Measurements from ENCODE around the gene NUTM1.
"Not testable (repeated sequence)": the region's sequence is repeated elsewhere in the genome, so short reads cannot be mapped to it uniquely, and the experiment has no call there.

NUTM1 gene

DNA sequence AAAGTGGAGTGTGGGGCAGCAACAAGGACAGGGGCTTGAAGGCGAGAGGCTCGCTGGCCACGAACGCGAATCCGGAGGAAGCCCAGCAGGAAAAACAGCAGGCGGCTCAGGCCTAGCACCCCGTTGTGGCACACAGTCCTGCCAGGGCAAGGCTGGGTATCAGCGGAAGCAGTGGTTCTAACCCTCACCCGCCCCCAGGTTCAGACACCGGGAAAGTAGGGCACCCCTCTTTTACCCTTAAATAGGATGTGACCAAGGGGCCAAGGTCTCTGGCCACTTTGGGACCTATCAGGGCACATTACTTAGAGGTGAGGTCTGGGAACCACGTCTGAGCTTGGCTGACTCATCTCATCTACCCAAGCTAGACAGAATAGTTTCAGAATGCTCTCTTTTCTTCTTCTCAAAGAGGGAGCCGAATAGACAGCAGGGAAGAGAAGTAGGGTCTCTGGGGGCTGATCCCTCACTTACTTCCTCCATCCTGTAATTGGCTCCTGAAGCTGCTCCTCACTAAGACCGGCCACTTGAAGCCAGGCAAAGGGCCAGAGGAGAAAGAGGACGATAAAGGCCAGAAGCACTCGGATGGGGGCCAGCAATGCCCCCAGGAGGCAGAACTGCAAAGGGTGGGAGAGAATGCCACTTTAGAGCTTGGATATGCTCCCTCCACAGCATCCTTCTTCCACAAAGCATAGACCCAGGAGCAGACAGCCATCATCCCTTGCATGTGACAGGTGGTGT is 22.1 kb downstream of the NUTM1 start:
- no peak for DNase-seq

GRCh38 chr15:34365836-34366235 is 22.7 kb downstream of the NUTM1 start:
- no peak for DNase-seq

DNA sequence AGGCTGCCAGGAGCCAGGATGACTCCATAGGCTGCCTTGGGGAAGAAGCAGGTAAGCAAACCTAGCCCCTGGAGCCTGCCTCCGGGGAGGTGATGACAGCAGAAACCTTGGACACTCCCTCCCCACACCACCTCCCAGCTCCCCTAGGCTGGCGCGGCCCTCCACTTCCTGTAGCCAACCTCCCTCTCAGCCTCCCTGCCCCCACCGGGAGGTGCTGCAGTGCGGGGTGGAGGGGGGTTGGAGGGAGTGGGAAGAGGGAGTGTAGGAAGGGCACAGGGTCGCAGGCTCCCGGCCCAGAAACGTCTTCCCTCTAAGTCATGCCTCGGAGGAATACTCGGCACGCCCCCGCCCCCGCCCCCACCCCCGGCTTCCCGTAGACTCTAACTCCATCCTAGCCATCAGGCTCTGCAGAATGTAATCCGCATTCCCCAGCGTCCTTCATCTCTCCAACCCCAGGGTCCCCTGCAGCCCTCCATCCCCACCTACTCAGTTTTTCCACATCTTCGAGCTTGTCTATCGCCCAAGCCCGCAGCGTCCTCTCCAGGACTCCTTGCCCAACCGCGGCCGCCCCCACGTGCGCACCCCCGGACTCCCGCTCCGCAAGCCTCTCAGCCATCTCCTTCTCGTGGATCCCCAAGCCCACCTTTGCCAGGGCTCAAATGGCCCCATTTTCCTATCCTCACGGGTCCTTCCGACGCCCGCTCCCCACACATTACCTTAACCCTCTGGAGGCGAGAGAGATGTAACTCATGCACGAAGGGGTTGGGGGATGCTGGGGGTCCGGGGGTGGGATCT is 23.4 kb downstream of the NUTM1 start:
- DNase-seq, result peak in 3 of 4 experiments; percentile 6 to 30 (median 9)

- DNase-seq, result peak; percentile 64 to 85 (median 77)
Observed at GRCh38 chr15:34367101-34368081, 24.3 kb downstream of the NUTM1 start, which contains the start of gene LPCAT4. Gene LPCAT4 (minus strand): TSS chr15:34367196. CDS start chr15:34367100, 96 bp downstream.

- DNase-seq, result no peak
Observed at GRCh38 chr15:34370129-34370528, 27.0 kb downstream of the NUTM1 start.

GRCh38 chr15:34370643-34371042 is 27.5 kb downstream of the NUTM1 start:
- no peak for DNase-seq

GRCh38 chr15:34373951-34374350 is 30.8 kb downstream of the NUTM1 start:
- DNase-seq, result no peak

DNA sequence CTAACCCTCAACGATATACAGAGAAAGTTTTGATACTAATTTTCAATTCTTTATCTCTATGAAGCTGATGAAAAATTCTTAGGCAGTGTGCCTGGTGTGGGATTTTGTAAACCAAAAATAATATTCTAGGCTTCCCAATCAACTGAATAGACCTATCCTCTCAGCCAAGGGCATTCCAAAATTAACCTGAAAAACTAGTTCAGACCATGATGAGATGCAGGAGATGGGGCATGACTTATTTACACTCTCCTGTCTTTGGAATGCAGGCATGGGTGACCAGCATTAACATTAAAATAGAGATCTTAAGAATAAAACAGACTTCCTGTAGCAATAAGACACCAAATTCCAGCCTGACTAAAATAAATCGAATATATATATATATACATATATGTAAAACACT is 31.7 kb downstream of the NUTM1 start:
- DNase-seq, result no peak

- DNase-seq, result not testable (repeated sequence)
Observed at GRCh38 chr15:34375541-34375940, 32.4 kb downstream of the NUTM1 start.

- no peak for DNase-seq
Observed at GRCh38 chr15:34376856-34377255, 33.7 kb downstream of the NUTM1 start.

- DNase-seq, result not testable (repeated sequence)
Observed at GRCh38 chr15:34380491-34380890, 37.4 kb downstream of the NUTM1 start.

DNA sequence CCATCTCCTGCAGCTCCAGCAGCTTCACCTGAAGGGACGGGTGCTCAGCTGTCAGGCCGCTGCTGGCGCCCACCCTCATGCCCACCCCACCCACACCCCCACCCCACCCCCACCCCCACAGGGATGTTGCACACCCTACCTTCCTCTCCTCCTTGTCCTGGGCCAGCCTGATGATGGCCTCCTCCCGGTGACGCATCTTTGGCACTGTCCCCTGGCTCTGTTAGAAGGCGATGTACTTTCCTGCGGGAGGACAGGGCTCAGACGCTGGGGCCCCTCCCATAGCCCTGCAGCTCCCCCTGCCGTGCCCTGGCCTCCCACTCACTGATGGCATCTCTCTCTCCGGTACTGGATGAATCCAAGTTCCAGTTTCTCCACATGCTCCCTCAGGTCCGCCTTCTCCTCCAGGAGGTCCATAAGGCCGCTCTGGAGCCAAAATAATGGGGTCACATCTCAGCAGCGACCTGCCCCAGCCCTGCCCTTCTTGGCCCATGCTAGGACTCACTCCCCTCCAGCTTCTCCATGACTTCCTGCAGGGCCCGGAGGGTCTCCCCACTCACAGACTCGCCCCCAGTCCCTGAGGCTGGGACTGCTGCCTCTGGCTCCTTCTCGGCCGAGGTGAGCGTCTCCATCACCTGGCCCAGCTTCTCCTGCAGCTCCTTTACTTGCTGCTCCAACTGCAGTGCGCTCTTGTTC is 38.9 kb downstream of the NUTM1 start:
- DNase-seq, result not testable (repeated sequence)

GRCh38 chr15:34389594-34390086 is 46.5 kb downstream of the NUTM1 start:
- DNase-seq, result not testable (repeated sequence)

DNA sequence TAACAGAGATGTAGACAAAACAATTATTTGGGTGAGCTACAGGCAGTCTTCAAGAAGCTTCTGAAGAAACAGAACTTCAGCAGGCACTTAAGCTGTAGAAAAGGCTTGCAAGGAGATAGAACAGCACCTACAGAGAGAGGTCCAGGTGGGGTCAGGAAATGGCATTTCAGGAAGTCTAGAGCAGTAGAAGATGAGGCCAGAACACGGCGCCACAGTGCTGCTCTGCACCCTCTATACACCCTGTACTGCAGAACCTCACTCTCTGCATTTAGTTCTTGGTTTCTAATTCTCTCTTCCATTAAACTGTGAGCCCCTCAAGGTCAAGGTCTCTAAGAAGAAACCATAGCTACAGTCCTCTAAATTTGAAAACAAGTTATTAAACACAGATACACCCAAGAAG is 49.9 kb downstream of the NUTM1 start:
- DNase-seq, result not testable (repeated sequence)

DNA sequence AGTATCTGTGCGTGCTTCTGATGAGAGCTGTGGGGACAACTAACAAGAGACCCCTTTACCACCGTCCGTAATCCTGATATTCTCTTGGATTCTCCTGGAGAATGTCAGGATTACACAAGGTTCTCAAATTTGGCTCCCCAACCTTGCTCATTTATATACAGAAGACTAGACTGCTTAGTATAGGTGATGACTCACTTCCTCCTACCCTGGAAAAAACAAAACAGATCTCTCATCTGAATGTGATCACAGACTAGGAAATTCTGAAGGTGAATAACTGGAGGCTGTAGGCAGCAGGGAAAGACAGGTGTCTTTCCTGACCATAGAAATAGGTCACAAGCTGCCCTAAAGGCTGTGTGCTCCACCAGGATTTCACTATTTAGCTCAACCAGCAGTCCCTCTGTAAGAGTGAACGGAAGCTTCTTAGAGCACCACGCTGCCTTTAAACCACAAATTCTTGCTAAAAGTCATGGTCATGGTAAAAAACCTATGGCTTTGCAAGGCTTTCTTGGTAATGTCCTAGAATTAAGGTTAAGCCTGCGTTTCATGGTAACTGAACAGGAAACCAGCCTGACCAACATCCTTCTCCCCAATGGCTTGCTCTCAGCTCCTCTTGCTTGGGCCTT is 54.6 kb downstream of the NUTM1 start:
- not testable (repeated sequence) for DNase-seq

GRCh38 chr15:34403160-34403598 is 60.1 kb downstream of the NUTM1 start:
- DNase-seq, result not testable (repeated sequence)

DNA sequence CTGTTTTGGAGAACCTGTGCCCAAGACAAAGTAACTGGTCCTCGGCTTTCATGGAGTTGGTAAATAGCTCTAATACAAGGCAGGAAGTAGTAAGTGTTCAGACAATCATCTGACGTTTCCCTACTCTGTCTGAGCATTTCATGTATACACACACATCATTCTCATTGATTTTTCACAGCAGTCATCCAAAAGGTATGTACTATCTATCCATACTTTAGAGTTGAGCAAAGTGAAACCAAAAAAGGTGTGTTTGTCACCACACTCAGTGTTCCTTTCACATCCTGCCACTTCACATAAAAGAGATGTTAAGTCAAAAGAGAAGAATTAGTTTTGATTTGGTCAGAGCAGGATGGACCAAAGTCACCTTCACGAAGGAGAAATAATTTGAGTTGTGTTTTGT is 60.8 kb downstream of the NUTM1 start:
- not testable (repeated sequence) for DNase-seq
